Gastrocnemius medialis (tissue), 4 donors: ENCODE data around the gene RBFOX1. TPM values are rescaled to one million over a fixed set of nuclear protein-coding genes. Genes with fewer than 3 reads are reported as not detected.

Experiments used
- ATAC-seq, 2 donors: fragments of 150-250 bp; one replicate each; pipeline ENCODE4 v1.9.1; 2016
- DNase-seq, 2 donors: peaks; one replicate each; pipeline ENCODE4 v3.0.0-alpha.2; 2019
- H3K27ac ChIP-seq, 4 donors: fragments of 200-600 bp; sonication (generic); 1 replicate in 1 of 4; 2 replicates in 3 of 4; pipeline ENCODE4 v1.5.1; 2016 to 2018; ENCODE audit warnings: mild to moderate bottlenecking in 2 of 4, moderate library complexity in 1 of 4
- H3K27me3 ChIP-seq, 3 donors: fragments of 200-600 bp; sonication (generic) in 2 of 3; 1 replicate in 1 of 3; 2 replicates in 2 of 3; pipeline versions ENCODE4 v1.5.1 to v1.6.0; 2016 to 2019; ENCODE audit warnings: mild to moderate bottlenecking in 1 of 3, moderate library complexity in 1 of 3
- H3K36me3 ChIP-seq, 2 donors: fragments of 200-600 bp; sonication (generic) in 1 of 2; one replicate each; pipeline ENCODE4 v1.5.1; 2017 to 2018
- H3K4me1 ChIP-seq, 2 donors: fragments of 200-600 bp; sonication (generic) in 1 of 2; one replicate each; pipeline ENCODE4 v1.5.1; 2016 to 2017; ENCODE audit warnings: mild to moderate bottlenecking in 2 of 2
- H3K4me3 ChIP-seq, 4 donors: fragments of 200-600 bp; sonication (generic) in 3 of 4; 1 replicate in 1 of 4; 2 replicates in 3 of 4; pipeline ENCODE4 v1.5.1; 2016 to 2019; ENCODE audit warnings: mild to moderate bottlenecking in 2 of 4
- H3K9me3 ChIP-seq, 3 donors: fragments of 200-600 bp; sonication (generic) in 2 of 3; 1 replicate in 1 of 3; 2 replicates in 2 of 3; pipeline ENCODE4 v1.5.1; 2016 to 2019
- CTCF ChIP-seq, 5 experiments: fragments of 450-650 bp in 3 of 5; fragments of 200-600 bp in 2 of 5; sonication (generic) in 2 of 5; IDR thresholded peaks in 4 of 5; conservative IDR thresholded peaks in 1 of 5; 1 replicate in 4 of 5; 2 replicates in 1 of 5; pipeline ENCODE4 v1.5.1; 2016 to 2019; ENCODE audit warnings: antibody characterized with exemption in 5 of 5, mild to moderate bottlenecking in 3 of 5, moderate library complexity in 3 of 5
- POLR2A ChIP-seq, 2 donors: fragments of 450-650 bp; IDR thresholded peaks; one replicate each; pipeline ENCODE4 v1.6.1; 2017; ENCODE audit warnings: antibody characterized with exemption in 2 of 2, mild to moderate bottlenecking in 2 of 2, moderate library complexity in 2 of 2
- in situ Hi-C, 4 donors: fragments of 200-750 bp; cut with MboI; loops; one replicate each; pipeline versions ENCODE4 v1.15.0 to v1.8.0; 2017; ENCODE audit warnings: low sequenced_read_pairs in 4 of 4
- intact Hi-C: fragments of 100-400 bp; cut with DNase I; formaldehyde crosslinking; loops from one replicate; pipeline ENCODE4 v1.15.1; 2023; ENCODE audit warnings: low total_unique reads
- total RNA-seq, 4 donors: library from RNA; depleted of rRNA; stranded (reverse); fragments of >200 nt; gene quantifications; one replicate each; pipeline versions ENCODE4 v1.1.0 to v1.2.3, GENCODE V29; 2016

The RBFOX1 gene
- total RNA-seq, 4 donors from 2014 or later: 42.5 to 98.8 (median 58.6) TPM

DNA sequence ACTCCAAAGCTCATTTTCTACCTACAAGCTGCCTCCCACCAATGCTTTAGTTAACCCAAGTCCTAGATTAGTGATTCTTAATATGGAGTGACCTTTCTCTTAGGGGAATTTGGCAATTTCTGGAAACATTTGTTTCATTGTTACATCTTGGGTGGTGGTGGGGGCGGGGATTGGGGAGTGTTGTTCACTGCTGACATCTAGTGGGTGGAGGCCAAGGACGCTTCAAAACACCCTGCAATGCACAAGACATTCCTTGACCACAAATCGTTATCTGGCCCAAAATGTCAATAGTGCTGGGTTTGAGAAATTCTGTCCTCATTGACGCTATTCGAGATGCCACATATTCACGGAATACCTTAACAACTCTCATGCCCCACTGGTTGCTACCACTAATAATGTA is 282.9 kb downstream of the RBFOX1 start:
- ATAC-seq: peak in 1 of 2 donors; percentile 69
- in situ Hi-C loops: loop anchor here in 3 of 4 donors (25.0 kb wide), 2 partner anchors 203 to 353 kb away; no protein-coding TSS in a partner anchor
- H3K4me3 ChIP-seq: no peak overlapping the region
- no peaks in the 10 kb centered on the region for H3K27me3 ChIP-seq
- intact Hi-C loops: loop anchor here (2.0 kb wide), 1 partner anchor 211 kb away; no protein-coding TSS in a partner anchor
- peaks cover 0 to under 1% of the 10 kb centered on the region in 2 donors for H3K36me3 ChIP-seq
- no peaks in the 10 kb centered on the region for H3K9me3 ChIP-seq
- DNase-seq: peak in 1 of 2 donors; percentile 25
- H3K27ac ChIP-seq: no peak overlapping the region
- H3K4me1 ChIP-seq: peaks cover 0 to 4% of the 10 kb centered on the region in 2 donors
- TF ChIP-seq POLR2A (IDR thresholded peaks at IDR 0.05) (no peak), CTCF (IDR thresholded peaks at IDR 0.05 in 4 of 5, conservative IDR thresholded peaks at IDR 0.05 in 1 of 5) (peak in 3 of 5 experiments; percentile 13 to 42 (median 36))

GRCh38 chr16:7624871-7625766 is 292.5 kb downstream of the RBFOX1 start:
- Histone ChIP-seq H3K27ac (no peak overlapping the region), H3K36me3 (peaks cover 0 to 2% of the 10 kb centered on the region in 2 donors), H3K4me1 (no peaks in the 10 kb centered on the region), H3K4me3 (no peak overlapping the region), H3K27me3 (no peaks in the 10 kb centered on the region), H3K9me3 (no peaks in the 10 kb centered on the region)
- DNase-seq (no peak), ATAC-seq (no peak)
- in situ Hi-C loops (loop anchor here in 3 of 4 donors (10.0 to 25.0 kb wide), 3 partner anchors 213 to 363 kb away; no protein-coding TSS in a partner anchor), intact Hi-C loops (no loop called here)
- no peak for TF ChIP-seq CTCF (IDR thresholded peaks at IDR 0.05 in 4 of 5, conservative IDR thresholded peaks at IDR 0.05 in 1 of 5)
- TF ChIP-seq POLR2A (IDR thresholded peaks at IDR 0.05): no peak

DNA sequence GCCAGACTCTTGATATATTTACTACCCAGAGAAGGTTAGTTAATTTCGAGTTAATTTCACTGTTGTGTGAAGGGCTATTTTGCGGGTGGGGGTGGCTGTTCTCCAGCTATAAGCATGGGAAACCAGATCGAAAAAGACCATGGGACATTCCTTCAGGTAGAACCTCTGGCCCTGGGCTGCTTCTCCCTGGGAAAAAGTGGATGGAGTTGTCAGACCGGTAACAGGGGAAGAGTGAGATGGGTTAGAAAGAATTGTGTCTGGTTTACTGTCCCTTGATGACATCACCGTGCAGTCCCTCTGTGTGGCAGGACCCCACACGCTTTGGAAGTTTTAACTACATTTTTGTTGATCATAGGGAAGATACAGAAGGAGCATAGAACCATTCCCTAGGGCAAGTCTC is 296.3 kb downstream of the RBFOX1 start:
- TF ChIP-seq CTCF (IDR thresholded peaks at IDR 0.05 in 4 of 5, conservative IDR thresholded peaks at IDR 0.05 in 1 of 5) (no peak), POLR2A (IDR thresholded peaks at IDR 0.05) (no peak)
- Histone ChIP-seq H3K9me3 (no peaks in the 10 kb centered on the region), H3K27ac (no peak overlapping the region), H3K4me3 (no peak overlapping the region), H3K27me3 (no peaks in the 10 kb centered on the region), H3K4me1 (no peaks in the 10 kb centered on the region), H3K36me3 (peaks cover 0 to 11% of the 10 kb centered on the region in 2 donors)
- intact Hi-C loops (no loop called here), in situ Hi-C loops (loop anchor here in 1 of 4 donors (10.0 kb wide), 1 partner anchor 364 kb away; no protein-coding TSS in a partner anchor)
- ATAC-seq: no peak
- DNase-seq: no peak

GRCh38 chr16:7629571-7629970 is 296.9 kb downstream of the RBFOX1 start:
- in situ Hi-C loops: loop anchor here in 1 of 4 donors (10.0 kb wide), 1 partner anchor 365 kb away; no protein-coding TSS in a partner anchor
- no peaks in the 10 kb centered on the region for H3K9me3 ChIP-seq
- H3K36me3 ChIP-seq: peaks cover 0 to 11% of the 10 kb centered on the region in 2 donors
- no peaks in the 10 kb centered on the region for H3K27me3 ChIP-seq
- TF ChIP-seq POLR2A (IDR thresholded peaks at IDR 0.05): no peak
- TF ChIP-seq CTCF (IDR thresholded peaks at IDR 0.05 in 4 of 5, conservative IDR thresholded peaks at IDR 0.05 in 1 of 5): no peak
- H3K27ac ChIP-seq: no peak overlapping the region
- no peak for ATAC-seq
- intact Hi-C loops: no loop called here
- DNase-seq: no peak
- no peak overlapping the region for H3K4me3 ChIP-seq
- no peaks in the 10 kb centered on the region for H3K4me1 ChIP-seq
